C4-2B (cell line): ENCODE measurements around the gene CCDC102B.

Experiments used
- CTCF ChIP-seq: fragments of 450-650 bp; conservative IDR thresholded peaks from 2 replicates; pipeline ENCODE4 v1.5.1; 2017; ENCODE audit warnings: mild to moderate bottlenecking
- ZFX ChIP-seq: fragments of 450-650 bp; IDR thresholded peaks from 2 replicates; pipeline ENCODE4 v1.6.1; 2017

GRCh38 chr18:68764016-68764415 lies 33.9 kb upstream of the CCDC102B start:
- no peak for TF ChIP-seq CTCF
- no peak for TF ChIP-seq ZFX
